ENCODE measurements around the gene XYLB. TPM values are rescaled to one million over a fixed set of nuclear protein-coding genes. Genes with fewer than 3 reads are reported as not detected.

The XYLB gene
- total RNA-seq, 1 experiment from 2014 or later = 20.1 TPM

- Mint-ChIP-seq H3K27me3 (ENCODE audit: insufficient read depth, unreplicated experiment) (no peaks in the 10 kb centered on the region), H3K27ac (ENCODE audit: unreplicated experiment) (peak within 1 kb of the TSS; percentile 89), H3K36me3 (ENCODE audit: insufficient read depth, unreplicated experiment) (no peaks in the 10 kb centered on the region), H3K4me3 (ENCODE audit: unreplicated experiment) (peak within 1 kb of the TSS; percentile 98), H3K9me3 (ENCODE audit: unreplicated experiment) (no peaks in the 10 kb centered on the region), H3K4me1 (ENCODE audit: low read depth, unreplicated experiment) (peaks cover 6% of the 10 kb centered on the region)
- TF ChIP-seq CTCF (IDR thresholded peaks at IDR 0.05; ENCODE audit: insufficient read depth in 1 of 2, low read depth in 1 of 2, low read length in 1 of 2, severe bottlenecking in 1 of 2, unreplicated experiment in 1 of 2) = no peak
- CTCF ChIA-PET = interaction anchor here (0.6 to 0.9 kb wide), 3 partner anchors 43 to 288 kb away, joined by 3 to 4 read pairs (median 3); partner anchors contain the start of gene OXSR1
- Histone ChIP-seq H3K4me3 (ENCODE audit: low read depth, low read length) (peak within 1 kb of the TSS; percentile 90), H3K4me1 (peaks cover 6% of the 10 kb centered on the region), H3K9me3 (no peaks in the 10 kb centered on the region), H3K36me3 (ENCODE audit: control insufficient read depth, insufficient read depth, low read length) (no peaks in the 10 kb centered on the region), H3K27me3 (replicated peaks; ENCODE audit: control insufficient read depth, insufficient read depth, low read length) (no peaks in the 10 kb centered on the region)
- no TSS peak for BruUV-seq (replicated peaks)
- peak; percentile 85 for DNase-seq
- intact Hi-C loops (cut with micrococcal nuclease; ENCODE audit: unreplicated experiment) = loop anchor here (10.0 kb wide), 1 partner anchor 318 kb away; the partner anchor contains the start of genes ACAA1 and MYD88
- POLR2A ChIA-PET = no interaction called here
Measured at GRCh38 chr3:38453075-38453912, 106.7 kb downstream of the XYLB start, which contains the start of gene ACVR2B. Gene ACVR2B, plus strand, starts transcription at chr3:38453890. Its CDS starts 433 bp downstream, at chr3:38454323.

GRCh38 chr3:38453913-38454177, 107.3 kb downstream of the XYLB start:
- ChIA-PET POLR2A (no interaction called here), CTCF (interaction anchor here (0.6 to 0.9 kb wide), 3 partner anchors 43 to 289 kb away, joined by 3 to 4 read pairs (median 3); partner anchors contain the start of gene OXSR1)
- H3K4me1 Mint-ChIP-seq (ENCODE audit: low read depth, unreplicated experiment) = peaks cover 6% of the 10 kb centered on the region
- H3K27me3 Mint-ChIP-seq (ENCODE audit: insufficient read depth, unreplicated experiment) = no peaks in the 10 kb centered on the region
- no peaks in the 10 kb centered on the region for H3K9me3 ChIP-seq
- no TSS peak for BruUV-seq (replicated peaks)
- intact Hi-C loops (cut with micrococcal nuclease; ENCODE audit: unreplicated experiment) = loop anchor here (10.0 kb wide), 1 partner anchor 319 kb away; the partner anchor contains the start of genes ACAA1 and MYD88
- TF ChIP-seq CTCF (IDR thresholded peaks at IDR 0.05; ENCODE audit: insufficient read depth in 1 of 2, low read depth in 1 of 2, low read length in 1 of 2, severe bottlenecking in 1 of 2, unreplicated experiment in 1 of 2) = no peak
- no peaks in the 10 kb centered on the region for H3K27me3 ChIP-seq (replicated peaks; ENCODE audit: control insufficient read depth, insufficient read depth, low read length)
- H3K36me3 ChIP-seq (ENCODE audit: control insufficient read depth, insufficient read depth, low read length) = no peaks in the 10 kb centered on the region
- H3K4me3 Mint-ChIP-seq (ENCODE audit: unreplicated experiment) = peak overlapping the region; percentile 98
- peaks cover 6% of the 10 kb centered on the region for H3K4me1 ChIP-seq
- H3K36me3 Mint-ChIP-seq (ENCODE audit: insufficient read depth, unreplicated experiment) = no peaks in the 10 kb centered on the region
- H3K4me3 ChIP-seq (ENCODE audit: low read depth, low read length) = peak overlapping the region; percentile 90
- DNase-seq = no peak
- no peaks in the 10 kb centered on the region for H3K9me3 Mint-ChIP-seq (ENCODE audit: unreplicated experiment)
- H3K27ac Mint-ChIP-seq (ENCODE audit: unreplicated experiment) = peak overlapping the region; percentile 89

GRCh38 chr3:38454178-38454883, 107.7 kb downstream of the XYLB start:
- H3K9me3 ChIP-seq = no peaks in the 10 kb centered on the region
- TF ChIP-seq CTCF (IDR thresholded peaks at IDR 0.05; ENCODE audit: insufficient read depth in 1 of 2, low read depth in 1 of 2, low read length in 1 of 2, severe bottlenecking in 1 of 2, unreplicated experiment in 1 of 2) = no peak
- peak in 1 of 2 experiments; percentile 50 for DNase-seq
- H3K4me3 Mint-ChIP-seq (ENCODE audit: unreplicated experiment) = peak overlapping the region; percentile 98
- BruUV-seq (replicated peaks) = TSS peak; percentile 6
- peaks cover 6% of the 10 kb centered on the region for H3K4me1 Mint-ChIP-seq (ENCODE audit: low read depth, unreplicated experiment)
- H3K27me3 ChIP-seq (replicated peaks; ENCODE audit: control insufficient read depth, insufficient read depth, low read length) = no peaks in the 10 kb centered on the region
- H3K9me3 Mint-ChIP-seq (ENCODE audit: unreplicated experiment) = no peaks in the 10 kb centered on the region
- no peaks in the 10 kb centered on the region for H3K36me3 ChIP-seq (ENCODE audit: control insufficient read depth, insufficient read depth, low read length)
- peak overlapping the region; percentile 90 for H3K4me3 ChIP-seq (ENCODE audit: low read depth, low read length)
- H3K27me3 Mint-ChIP-seq (ENCODE audit: insufficient read depth, unreplicated experiment) = no peaks in the 10 kb centered on the region
- intact Hi-C loops (cut with micrococcal nuclease; ENCODE audit: unreplicated experiment) = loop anchor here (10.0 kb wide), 1 partner anchor 320 kb away; the partner anchor contains the start of genes ACAA1 and MYD88
- ChIA-PET POLR2A (no interaction called here), CTCF (interaction anchor here (0.6 to 0.9 kb wide), 2 partner anchors 59 to 289 kb away, joined by 3 to 4 read pairs; partner anchors contain the start of gene OXSR1)
- H3K4me1 ChIP-seq = peaks cover 6% of the 10 kb centered on the region
- H3K27ac Mint-ChIP-seq (ENCODE audit: unreplicated experiment) = peak overlapping the region; percentile 89
- H3K36me3 Mint-ChIP-seq (ENCODE audit: insufficient read depth, unreplicated experiment) = no peaks in the 10 kb centered on the region
